Ovary (tissue), 9 donors: ENCODE measurements around the gene RPS21. TPM values are rescaled to one million over a fixed set of nuclear protein-coding genes. Genes with fewer than 3 reads are reported as not detected.

Experiments used
- DNase-seq, 5 donors: peaks; one replicate each; pipeline ENCODE4 v3.0.0-alpha.2; 2019 to 2020
- H3K27ac ChIP-seq, 2 donors: fragments of 200-600 bp; one replicate each; pipeline versions ENCODE4 v1.5.1 to v1.8.0; 2019 to 2022
- H3K27me3 ChIP-seq: fragments of 200-600 bp; one replicate; pipeline ENCODE4 v1.8.0; 2022
- H3K36me3 ChIP-seq: fragments of 200-600 bp; sonication (generic); one replicate; pipeline ENCODE4 v1.5.1; 2019
- H3K4me1 ChIP-seq: one replicate; pipeline ENCODE4 v1.8.1; 2013; ENCODE audit warnings: mild to moderate bottlenecking, moderate library complexity; ENCODE audit not compliant: insufficient read depth
- H3K4me3 ChIP-seq: fragments of 200-600 bp; sonication (generic); one replicate; pipeline ENCODE4 v1.5.1; 2017
- H3K9me3 ChIP-seq, 2 donors: fragments of 200-600 bp in 1 of 2; sonication (generic) in 1 of 2; one replicate each; pipeline versions ENCODE4 v1.5.1 to v1.8.1; 2013 to 2019; ENCODE audit warnings: mild to moderate bottlenecking in 1 of 2, moderate library complexity in 1 of 2
- EP300 ChIP-seq: sonication (generic); formaldehyde crosslinking; IDR thresholded peaks from one replicate; pipeline ENCODE4 v1.6.1; 2017; ENCODE audit warnings: antibody characterized with exemption
- POLR2A ChIP-seq: fragments of 450-650 bp; IDR thresholded peaks from one replicate; pipeline ENCODE4 v1.6.1; 2017; ENCODE audit warnings: antibody characterized with exemption, mild to moderate bottlenecking, moderate library complexity
- WGBS, 3 donors: extraction: QIAGEN DNeasy Blood & Tissue Kit in 1 of 3; methylation state at CpG; one replicate each; pipeline versions ENCODE4 v1.1.5 to v1.1.7; 2013 to 2017; 5-methylcytosine and 5-hydroxymethylcytosine counted together
- intact Hi-C, 4 donors: fragments of 100-400 bp; cut with DNase I; formaldehyde crosslinking; loops; one replicate each; pipeline versions ENCODE4 v1.11.0 to v1.15.1; 2022 to 2023
- polyA plus RNA-seq, 2 donors: library from polyadenylated mRNA; stranded (reverse); fragments of 200-250 nt in 1 of 2; fragments of 350-450 nt in 1 of 2; fragmentation: Illumina TruSeq in 1 of 2; extraction: RNeasy Lipid Tissue Mini Kit (QIAGEN cat#74804) in 1 of 2; gene quantifications; one replicate each; pipeline ENCODE4 v1.2.3, GENCODE V29; 2013 to 2014
- total RNA-seq, 7 donors: library from RNA; depleted of rRNA in 2 of 7; stranded (reverse); fragments of >200 nt in 2 of 7; fragmentation: NEBNext Ultra II Directional in 3 of 7; extraction: Animal tissue kit (Norgen Biotek cat#: 25700) in 3 of 7; gene quantifications; one replicate each; pipeline versions ENCODE4 v1.1.0 to v1.2.4, GENCODE V29; 2016 to 2023
- TF ChIP-seq, protein P1 (sequence below), 3 donors: fragments of 450-650 bp in 2 of 3; fragments of 200-600 bp in 1 of 3; IDR thresholded peaks; one replicate each; pipeline versions ENCODE4 v1.5.1 to v1.8.0; 2016 to 2022; ENCODE audit warnings: antibody characterized with exemption in 3 of 3, mild to moderate bottlenecking in 1 of 3
- donor health status: DM: no; HTN: no; CAD: no; lungs with moderate emphysema.
- donor health status: DM: no; HTN: no; CAD: no.
- donor health status: Bipolar disorder and iron deficiency.
- donor health status: DM: yes; HTN: yes; CAD: no.
- donor health status: DM: no; HTN: no; CAD: no.
- donor health status: DM: yes; HTN: yes; CAD: no.

The RPS21 gene
- total and polyA plus RNA-seq, 9 donors, result 1,038 to 9,967 (median 2,977) TPM

- WGBS, 3 donors, result 58 to 73% (median 63%) methylated on average over 18 to 25 of the region's 25 CpGs
- TF ChIP-seq POLR2A, result no peak
- no peak for TF ChIP-seq EP300
- TF ChIP-seq, protein P1, sequence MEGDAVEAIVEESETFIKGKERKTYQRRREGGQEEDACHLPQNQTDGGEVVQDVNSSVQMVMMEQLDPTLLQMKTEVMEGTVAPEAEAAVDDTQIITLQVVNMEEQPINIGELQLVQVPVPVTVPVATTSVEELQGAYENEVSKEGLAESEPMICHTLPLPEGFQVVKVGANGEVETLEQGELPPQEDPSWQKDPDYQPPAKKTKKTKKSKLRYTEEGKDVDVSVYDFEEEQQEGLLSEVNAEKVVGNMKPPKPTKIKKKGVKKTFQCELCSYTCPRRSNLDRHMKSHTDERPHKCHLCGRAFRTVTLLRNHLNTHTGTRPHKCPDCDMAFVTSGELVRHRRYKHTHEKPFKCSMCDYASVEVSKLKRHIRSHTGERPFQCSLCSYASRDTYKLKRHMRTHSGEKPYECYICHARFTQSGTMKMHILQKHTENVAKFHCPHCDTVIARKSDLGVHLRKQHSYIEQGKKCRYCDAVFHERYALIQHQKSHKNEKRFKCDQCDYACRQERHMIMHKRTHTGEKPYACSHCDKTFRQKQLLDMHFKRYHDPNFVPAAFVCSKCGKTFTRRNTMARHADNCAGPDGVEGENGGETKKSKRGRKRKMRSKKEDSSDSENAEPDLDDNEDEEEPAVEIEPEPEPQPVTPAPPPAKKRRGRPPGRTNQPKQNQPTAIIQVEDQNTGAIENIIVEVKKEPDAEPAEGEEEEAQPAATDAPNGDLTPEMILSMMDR (IDR thresholded peaks at IDR 0.05), result no peak
- no peaks in the 10 kb centered on the region for H3K9me3 ChIP-seq
- no peaks in the 10 kb centered on the region for H3K36me3 ChIP-seq
- intact Hi-C loops, result loop anchor here in 1 of 4 donors (10.0 kb wide), 1 partner anchor 56 kb away; the partner anchor contains the start of gene ADRM1
- H3K4me3 ChIP-seq, result no peak overlapping the region
- peaks cover 10% of the 10 kb centered on the region for H3K4me1 ChIP-seq
- DNase-seq, result peak in 4 of 5 donors; percentile 27 to 45 (median 36)
- no peak overlapping the region for H3K27ac ChIP-seq
- no peaks in the 10 kb centered on the region for H3K27me3 ChIP-seq
Observed at GRCh38 chr20:62360854-62361798, 25.8 kb upstream of the RPS21 start.

- no peaks in the 10 kb centered on the region for H3K9me3 ChIP-seq
- no peak overlapping the region for H3K4me3 ChIP-seq
- 85 to 87% (median 87%) methylated on average over 32 to 34 of the region's 34 CpGs for WGBS, 3 donors
- H3K4me1 ChIP-seq, result peaks cover 3% of the 10 kb centered on the region
- peak in 4 of 5 donors; percentile 17 to 40 (median 36) for DNase-seq
- no peak overlapping the region for H3K27ac ChIP-seq
- intact Hi-C loops, result loop anchor here in 1 of 4 donors (10.0 kb wide), 1 partner anchor 57 kb away; the partner anchor contains the start of gene ADRM1
- TF ChIP-seq POLR2A (no peak), EP300 (no peak)
- TF ChIP-seq, protein P1 (IDR thresholded peaks at IDR 0.05), result no peak
- H3K27me3 ChIP-seq, result peaks cover 2% of the 10 kb centered on the region
- no peaks in the 10 kb centered on the region for H3K36me3 ChIP-seq
Observed at GRCh38 chr20:62361799-62362589, 24.9 kb upstream of the RPS21 start.

DNA sequence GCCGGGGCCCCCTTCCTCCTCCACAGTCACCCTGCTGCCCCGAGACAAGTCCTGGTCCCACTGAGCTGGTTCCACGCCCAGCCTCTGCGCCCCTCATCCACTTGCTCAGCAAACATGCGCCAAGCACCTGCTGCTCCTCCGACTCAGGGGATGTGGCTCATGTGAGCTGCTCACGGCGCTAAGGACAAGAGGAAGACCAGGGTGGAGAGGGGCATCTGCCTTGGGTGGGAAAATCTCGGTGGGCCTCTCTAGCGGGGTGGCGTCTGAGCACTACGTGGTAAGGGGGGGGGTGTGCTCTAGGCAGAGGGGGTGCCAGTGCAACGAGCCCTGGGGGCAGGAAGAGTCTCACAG lies 24.3 kb upstream of the RPS21 start:
- Histone ChIP-seq H3K27me3 (peaks cover 2% of the 10 kb centered on the region), H3K4me1 (peaks cover under 1% of the 10 kb centered on the region), H3K27ac (no peak overlapping the region), H3K4me3 (no peak overlapping the region), H3K9me3 (no peaks in the 10 kb centered on the region), H3K36me3 (no peaks in the 10 kb centered on the region)
- intact Hi-C loops, result loop anchor here in 1 of 4 donors (10.0 kb wide), 1 partner anchor 58 kb away; the partner anchor contains the start of gene ADRM1
- 79 to 87% (median 82%) methylated on average over 13 of the region's 13 CpGs for WGBS, 3 donors
- TF ChIP-seq POLR2A (no peak), EP300 (no peak)
- TF ChIP-seq, protein P1 (IDR thresholded peaks at IDR 0.05), result no peak
- DNase-seq, result peak in 1 of 5 donors; percentile 16
